Measurements from ENCODE around the gene CD48. TPM values are rescaled to one million over a fixed set of nuclear protein-coding genes. Genes with fewer than 3 reads are reported as not detected.
A peak's percentile ranks its signal among the peaks of the same experiment; 100 is the strongest.

The CD48 gene
- total and polyA plus RNA-seq, 2 donors (not counting 1 experiment from before 2014, with no cell fraction given) = 252 to 428 TPM

- H3K9ac ChIP-seq (ENCODE audit: low read length) = peak overlapping the region; percentile 96
- POLR2A ChIA-PET = no interaction called here
- peak overlapping the region; percentile 83 for H3K4me2 ChIP-seq (replicated peaks; ENCODE audit: low read depth, low read length, poor library complexity, severe bottlenecking)
These were observed 1.9 kb downstream of the CD48 start for GRCh38 chr1:160709715-160710114.

More at GRCh38 chr1:160709715-160710114, 1.9 kb downstream of the CD48 start:
- DNase-seq (no peak), ATAC-seq (ENCODE audit: low read depth) (no peak)
- H3K4me1 ChIP-seq (ENCODE audit: control insufficient read depth in 2 of 2, insufficient read depth in 2 of 2, low read length in 2 of 2) = peaks cover 81 to 82% of the 10 kb centered on the region in 2 donors
- TF ChIP-seq CTCF (IDR thresholded peaks at IDR 0.05) (no peak), EZH2 (IDR thresholded peaks at IDR 0.05; ENCODE audit: borderline replicate concordance, insufficient read depth, low read depth, low read length, poor library complexity, severe bottlenecking) (no peak)
- intact Hi-C loops (cut with micrococcal nuclease) = loop anchor here (2.0 to 10.0 kb wide), 3 partner anchors 29 to 425 kb away; partner anchors contain the start of genes DEDD, SLAMF1 and SLAMF7
- Mint-ChIP-seq H3K9me3 (ENCODE audit: insufficient read depth) (no peaks in the 10 kb centered on the region), H3K4me1 (peaks cover 45% of the 10 kb centered on the region), H3K27ac (no peak overlapping the region), H3K27me3 (no peaks in the 10 kb centered on the region), H3K4me3 (no peak overlapping the region)
- no peak overlapping the region for H2AFZ ChIP-seq (ENCODE audit: insufficient read depth, low read depth, low read length, poor library complexity, severe bottlenecking)
- H3K27ac ChIP-seq (ENCODE audit: low read length in 2 of 2) = peak overlapping the region; percentile 89 to 95
- H3K27me3 ChIP-seq (replicated peaks in 1 of 4; ENCODE audit: control extremely low read depth in 1 of 4, control insufficient read depth in 3 of 4, insufficient read depth in 4 of 4, low read length in 3 of 4) = no peaks in the 10 kb centered on the region
- CTCF ChIA-PET = interaction anchor here (0.9 to 7.9 kb wide), 6 partner anchors 13 to 242 kb away, joined by 3 to 62 read pairs (median 10); no protein-coding TSS in a partner anchor
- no peaks in the 10 kb centered on the region for H3K9me3 ChIP-seq (ENCODE audit: control extremely low read depth in 1 of 3, control insufficient read depth in 2 of 3, insufficient read depth in 1 of 3, low read length in 2 of 3)
- peak overlapping the region; percentile 87 to 100 (median 98) for H3K4me3 ChIP-seq (ENCODE audit: control extremely low read depth in 1 of 5, extremely low read depth in 1 of 5, insufficient read depth in 1 of 5, low read depth in 2 of 5, low read length in 4 of 5)
- peaks cover 92% of the 10 kb centered on the region for H3K79me2 ChIP-seq (ENCODE audit: control insufficient read depth, insufficient read depth, low read length)
- no CpG with 5 or more reads among the region's 1 CpG for WGBS (ENCODE audit: insufficient coverage)
- no peaks in the 10 kb centered on the region for H4K20me1 ChIP-seq (ENCODE audit: control insufficient read depth, insufficient read depth, low read length, poor library complexity, severe bottlenecking)
- H3K36me3 ChIP-seq (replicated peaks in 1 of 2; ENCODE audit: control extremely low read depth in 1 of 2, control insufficient read depth in 1 of 2, extremely low read depth in 1 of 2, insufficient read depth in 2 of 2, low read length in 1 of 2) = peaks cover 1 to 18% of the 10 kb centered on the region in 2 experiments
